Hematopoietic multipotent progenitor cell treated with erythropoietin and hydrocortisone succinate and interleukin-3 and kit ligand, for 6 days (in vitro differentiated cells): ENCODE measurements around the gene CTDSP1.

ENCODE experiments used
- DNase-seq: peaks from one replicate; pipeline ENCODE4 v3.0.0-alpha.2; 2015

Gene CTDSP1

GRCh38 chr2:218399391-218400166, at the start of gene CTDSP1:
Gene CTDSP1, plus strand, starts transcription at chr2:218399868. Its CDS starts 223 bp downstream, at chr2:218400091.
- DNase-seq, result peak; percentile 97

- no peak for DNase-seq
These were observed 45.6 kb upstream of the CTDSP1 start for GRCh38 chr2:218354045-218354444.

- DNase-seq, result no peak
These were observed 44.7 kb upstream of the CTDSP1 start for GRCh38 chr2:218354850-218355443.

GRCh38 chr2:218357236-218358177, 42.2 kb upstream of the CTDSP1 start:
- DNase-seq, result no peak

- DNase-seq, result no peak
These were observed 39.2 kb upstream of the CTDSP1 start for GRCh38 chr2:218360453-218360852.

GRCh38 chr2:218362606-218363005, 37.1 kb upstream of the CTDSP1 start:
- no peak for DNase-seq

GRCh38 chr2:218363736-218364135, 35.9 kb upstream of the CTDSP1 start:
- DNase-seq, result no peak

GRCh38 chr2:218364196-218364595, 35.5 kb upstream of the CTDSP1 start:
- DNase-seq, result no peak

GRCh38 chr2:218366621-218367414, 32.9 kb upstream of the CTDSP1 start:
- peak; percentile 43 for DNase-seq

GRCh38 chr2:218367415-218368149, 32.1 kb upstream of the CTDSP1 start:
- DNase-seq, result peak; percentile 94

GRCh38 chr2:218368150-218368528, 31.5 kb upstream of the CTDSP1 start:
- no peak for DNase-seq

GRCh38 chr2:218368621-218369153, 31.0 kb upstream of the CTDSP1 start:
- peak; percentile 68 for DNase-seq

- DNase-seq, result peak; percentile 26
These were observed 30.3 kb upstream of the CTDSP1 start for GRCh38 chr2:218369330-218369729.

GRCh38 chr2:218370410-218371063, 29.1 kb upstream of the CTDSP1 start:
- peak; percentile 49 for DNase-seq

GRCh38 chr2:218371983-218372350, 27.7 kb upstream of the CTDSP1 start:
- no peak for DNase-seq

GRCh38 chr2:218374795-218375194, 24.9 kb upstream of the CTDSP1 start:
- DNase-seq, result no peak

GRCh38 chr2:218375212-218375611, 24.5 kb upstream of the CTDSP1 start:
- no peak for DNase-seq

- DNase-seq, result no peak
These were observed 21.6 kb upstream of the CTDSP1 start for GRCh38 chr2:218378053-218378452.

- no peak for DNase-seq
These were observed 17.7 kb upstream of the CTDSP1 start, which contains the start of gene SLC11A1 for GRCh38 chr2:218381916-218382366. Gene SLC11A1, plus strand, starts transcription at chr2:218382273. Its CDS starts 96 bp downstream, at chr2:218382369.

GRCh38 chr2:218382785-218383184, 16.9 kb upstream of the CTDSP1 start:
- DNase-seq, result no peak
